Panc1 (cell line): ENCODE results near the gene PAX7. TPM values are rescaled to one million over a fixed set of nuclear protein-coding genes. Genes with fewer than 3 reads are reported as not detected.

Source experiments
- ATAC-seq: fragments of 200-7000 bp; cut with Tn5 transposase; 2 replicates; pipeline ENCODE4 v1.9.1; 2020; ENCODE audit warnings: mild to moderate bottlenecking, moderate library complexity
- BruUV-seq: library from RNA; stranded (reverse); fragments of 400-500 nt; replicated peaks from 2 replicates; lab custom pipeline; 2021; lab: Mats Ljungman, UMichigan
- CTCF ChIA-PET: fragments of 300-600 bp; sonication (Branson Sonifier 250); formaldehyde crosslinking; loops from one replicate; lab custom pipeline; 2022; ENCODE audit warnings: antibody characterized with exemption; lab: Charles Lee
- POLR2A ChIA-PET: fragments of 300-600 bp; sonication (Branson Sonifier 250); formaldehyde crosslinking; loops from one replicate; lab custom pipeline; 2022; ENCODE audit warnings: antibody characterized with exemption; lab: Charles Lee
- DNase-seq: peaks from one replicate; pipeline ENCODE4 v3.0.0-alpha.2; 2010; ENCODE audit warnings: low read depth, low spot score
- H3K27ac ChIP-seq: 2 replicates; pipeline ENCODE4 v1.5.1; 2011; ENCODE audit warnings: mild to moderate bottlenecking, low read length, inconsistent platforms
- H3K27me3 ChIP-seq: fragments of 200-500 bp; sonication (Bioruptor generic); 2 replicates; pipeline ENCODE4 v1.6.0; 2014; ENCODE audit warnings: low read length, inconsistent platforms; ENCODE audit not compliant: control insufficient read depth, insufficient read depth
- H3K36me3 ChIP-seq: fragments of 200-500 bp; sonication (Bioruptor generic); 2 replicates; pipeline ENCODE4 v1.5.1; 2014; ENCODE audit warnings: inconsistent platforms, mild to moderate bottlenecking, low read length, moderate library complexity; ENCODE audit not compliant: control insufficient read depth, insufficient read depth
- H3K4me1 ChIP-seq: 2 replicates; pipeline ENCODE4 v1.5.1; 2011; ENCODE audit warnings: inconsistent platforms, mild to moderate bottlenecking, low read length, moderate library complexity; ENCODE audit not compliant: control insufficient read depth, insufficient read depth
- H3K4me3 ChIP-seq, 2 experiments: 2 replicates each; pipeline ENCODE4 v1.5.1; 2011 to 2012; ENCODE audit warnings: low read depth in 2 of 2, low read length in 2 of 2, mild to moderate bottlenecking in 2 of 2, inconsistent platforms in 1 of 2, moderate library complexity in 1 of 2
- H3K9me3 ChIP-seq: fragments of 200-500 bp; sonication (Bioruptor generic); 2 replicates; pipeline ENCODE4 v1.5.1; 2014; ENCODE audit warnings: low read depth, mild to moderate bottlenecking, inconsistent platforms, low read length, moderate library complexity; ENCODE audit not compliant: control insufficient read depth, insufficient read depth
- POLR2AphosphoS5 ChIP-seq: IDR thresholded peaks from 2 replicates; pipeline ENCODE4 v1.6.1; 2012; ENCODE audit warnings: mild to moderate bottlenecking, low read depth, low read length, moderate library complexity
- SIN3A ChIP-seq: IDR thresholded peaks from 2 replicates; pipeline ENCODE4 v1.6.1; 2012; ENCODE audit warnings: low read depth, mild to moderate bottlenecking, low read length, moderate library complexity, borderline replicate concordance; ENCODE audit not compliant: insufficient read depth
- TCF7L2 ChIP-seq: IDR thresholded peaks from 2 replicates; pipeline ENCODE4 v1.6.1; 2011; ENCODE audit warnings: mild to moderate bottlenecking, low read depth, low read length, inconsistent platforms
- in situ Hi-C: cut with HindIII; loops from 2 replicates; pipeline ENCODE4 v1.10.0; 2016; ENCODE audit warnings: low sequenced_read_pairs, low pct_unique_long_range_greater_than_20kb
- intact Hi-C: fragments of 100-400 bp; cut with micrococcal nuclease; formaldehyde crosslinking; loops from one replicate; pipeline ENCODE4 v1.10.0; 2022; ENCODE audit not compliant: unreplicated experiment
- total RNA-seq: library from RNA; stranded (reverse); gene quantifications from one replicate; pipeline ENCODE4 v1.2.1, GENCODE V29; 2021; ENCODE audit not compliant: unreplicated experiment
- TF ChIP-seq, protein P1 (sequence below): fragments of 450-650 bp; IDR thresholded peaks from 2 replicates; pipeline ENCODE4 v1.5.1; 2017; ENCODE audit warnings: mild to moderate bottlenecking
- TF ChIP-seq, protein P2 (sequence below), 2 experiments: IDR thresholded peaks; 2 replicates each; pipeline ENCODE4 v1.6.1; 2011 to 2012; ENCODE audit warnings: low read depth in 2 of 2, control low read depth in 1 of 2, low read length in 1 of 2, mild to moderate bottlenecking in 1 of 2, moderate library complexity in 1 of 2; ENCODE audit not compliant: insufficient read depth in 1 of 2

Gene PAX7
- total RNA-seq, 1 experiment from 2014 or later: not detected

GRCh38 chr1:18653916-18654315, 23.3 kb downstream of the PAX7 start:
- DNase-seq (no peak), ATAC-seq (no peak)
- Histone ChIP-seq H3K4me3 (no peak overlapping the region), H3K9me3 (no peaks in the 10 kb centered on the region), H3K27me3 (peaks cover 13% of the 10 kb centered on the region; the same call in 1 of the 2 replicates), H3K4me1 (no peaks in the 10 kb centered on the region), H3K36me3 (no peaks in the 10 kb centered on the region), H3K27ac (no peak overlapping the region)
- TF ChIP-seq SIN3A: no peak
- CTCF ChIA-PET: interaction anchor here (0.7 kb wide), 1 partner anchor 1597 kb away, joined by 10 read pairs; no protein-coding TSS in a partner anchor
- intact Hi-C loops: no loop called here
- in situ Hi-C loops: no loop called here
- POLR2A ChIA-PET: no interaction called here
- BruUV-seq: no TSS peak

DNA sequence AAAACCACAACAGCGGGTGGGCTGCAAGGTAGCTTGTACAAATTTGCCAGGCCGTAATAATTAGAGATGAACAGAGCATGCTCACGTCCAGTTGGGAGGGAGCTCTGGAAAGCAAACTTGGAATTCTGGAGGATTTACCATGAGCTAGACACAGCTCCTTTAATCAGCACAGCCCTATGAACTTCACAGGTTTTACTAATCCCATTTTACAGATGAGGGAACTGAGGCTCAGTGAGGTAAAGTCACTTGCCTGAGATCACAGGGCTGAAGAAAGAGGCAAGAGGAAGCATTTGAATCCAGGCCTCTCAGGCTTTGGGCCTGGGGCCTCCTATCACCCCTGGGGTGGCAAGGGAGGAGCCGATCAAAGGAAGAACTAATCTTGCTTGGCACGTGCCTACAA, 24.0 kb downstream of the PAX7 start:
- CTCF ChIA-PET: interaction anchor here (0.7 kb wide), 1 partner anchor 1597 kb away, joined by 10 read pairs; no protein-coding TSS in a partner anchor
- no peak for DNase-seq

More for the DNA sequence above, 24.0 kb downstream of the PAX7 start:
- Histone ChIP-seq H3K27ac (no peak overlapping the region), H3K4me1 (no peaks in the 10 kb centered on the region), H3K9me3 (no peaks in the 10 kb centered on the region), H3K4me3 (no peak overlapping the region), H3K36me3 (no peaks in the 10 kb centered on the region), H3K27me3 (peaks cover 13% of the 10 kb centered on the region; the same call in 1 of the 2 replicates)
- TF ChIP-seq, protein P1, sequence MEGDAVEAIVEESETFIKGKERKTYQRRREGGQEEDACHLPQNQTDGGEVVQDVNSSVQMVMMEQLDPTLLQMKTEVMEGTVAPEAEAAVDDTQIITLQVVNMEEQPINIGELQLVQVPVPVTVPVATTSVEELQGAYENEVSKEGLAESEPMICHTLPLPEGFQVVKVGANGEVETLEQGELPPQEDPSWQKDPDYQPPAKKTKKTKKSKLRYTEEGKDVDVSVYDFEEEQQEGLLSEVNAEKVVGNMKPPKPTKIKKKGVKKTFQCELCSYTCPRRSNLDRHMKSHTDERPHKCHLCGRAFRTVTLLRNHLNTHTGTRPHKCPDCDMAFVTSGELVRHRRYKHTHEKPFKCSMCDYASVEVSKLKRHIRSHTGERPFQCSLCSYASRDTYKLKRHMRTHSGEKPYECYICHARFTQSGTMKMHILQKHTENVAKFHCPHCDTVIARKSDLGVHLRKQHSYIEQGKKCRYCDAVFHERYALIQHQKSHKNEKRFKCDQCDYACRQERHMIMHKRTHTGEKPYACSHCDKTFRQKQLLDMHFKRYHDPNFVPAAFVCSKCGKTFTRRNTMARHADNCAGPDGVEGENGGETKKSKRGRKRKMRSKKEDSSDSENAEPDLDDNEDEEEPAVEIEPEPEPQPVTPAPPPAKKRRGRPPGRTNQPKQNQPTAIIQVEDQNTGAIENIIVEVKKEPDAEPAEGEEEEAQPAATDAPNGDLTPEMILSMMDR: no peak
- no peak for TF ChIP-seq POLR2AphosphoS5
- TF ChIP-seq, protein P2, sequence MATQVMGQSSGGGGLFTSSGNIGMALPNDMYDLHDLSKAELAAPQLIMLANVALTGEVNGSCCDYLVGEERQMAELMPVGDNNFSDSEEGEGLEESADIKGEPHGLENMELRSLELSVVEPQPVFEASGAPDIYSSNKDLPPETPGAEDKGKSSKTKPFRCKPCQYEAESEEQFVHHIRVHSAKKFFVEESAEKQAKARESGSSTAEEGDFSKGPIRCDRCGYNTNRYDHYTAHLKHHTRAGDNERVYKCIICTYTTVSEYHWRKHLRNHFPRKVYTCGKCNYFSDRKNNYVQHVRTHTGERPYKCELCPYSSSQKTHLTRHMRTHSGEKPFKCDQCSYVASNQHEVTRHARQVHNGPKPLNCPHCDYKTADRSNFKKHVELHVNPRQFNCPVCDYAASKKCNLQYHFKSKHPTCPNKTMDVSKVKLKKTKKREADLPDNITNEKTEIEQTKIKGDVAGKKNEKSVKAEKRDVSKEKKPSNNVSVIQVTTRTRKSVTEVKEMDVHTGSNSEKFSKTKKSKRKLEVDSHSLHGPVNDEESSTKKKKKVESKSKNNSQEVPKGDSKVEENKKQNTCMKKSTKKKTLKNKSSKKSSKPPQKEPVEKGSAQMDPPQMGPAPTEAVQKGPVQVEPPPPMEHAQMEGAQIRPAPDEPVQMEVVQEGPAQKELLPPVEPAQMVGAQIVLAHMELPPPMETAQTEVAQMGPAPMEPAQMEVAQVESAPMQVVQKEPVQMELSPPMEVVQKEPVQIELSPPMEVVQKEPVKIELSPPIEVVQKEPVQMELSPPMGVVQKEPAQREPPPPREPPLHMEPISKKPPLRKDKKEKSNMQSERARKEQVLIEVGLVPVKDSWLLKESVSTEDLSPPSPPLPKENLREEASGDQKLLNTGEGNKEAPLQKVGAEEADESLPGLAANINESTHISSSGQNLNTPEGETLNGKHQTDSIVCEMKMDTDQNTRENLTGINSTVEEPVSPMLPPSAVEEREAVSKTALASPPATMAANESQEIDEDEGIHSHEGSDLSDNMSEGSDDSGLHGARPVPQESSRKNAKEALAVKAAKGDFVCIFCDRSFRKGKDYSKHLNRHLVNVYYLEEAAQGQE (IDR thresholded peaks at IDR 0.05; ENCODE audit: insufficient read depth in 1 of 2, low read depth in 2 of 2, low read length in 1 of 2): no peak
- TF ChIP-seq SIN3A: no peak
- TF ChIP-seq TCF7L2: no peak
- intact Hi-C loops: no loop called here
- in situ Hi-C loops: no loop called here
- POLR2A ChIA-PET: no interaction called here
- ATAC-seq: no peak
- no TSS peak for BruUV-seq
